Endodermal cell (in vitro differentiated cells): Measurements from ENCODE around the gene EEF1A2. TPM values are rescaled to one million over a fixed set of nuclear protein-coding genes. Genes with fewer than 3 reads are reported as not detected.
A peak's percentile ranks its signal among the peaks of the same experiment; 100 is the strongest.

ENCODE experiments used
- DNase-seq: peaks from one replicate; pipeline ENCODE4 v3.0.0-alpha.2; 2017
- H3K27ac ChIP-seq: 2 replicates; pipeline ENCODE4 v1.5.1; 2013; ENCODE audit warnings: mild to moderate bottlenecking, low read depth, low read length, moderate library complexity
- H3K27me3 ChIP-seq: 2 replicates; pipeline ENCODE4 v1.6.1; 2013; ENCODE audit warnings: mild to moderate bottlenecking, low read length, moderate library complexity; ENCODE audit not compliant: insufficient read depth, control insufficient read depth, poor library complexity, severe bottlenecking
- H3K36me3 ChIP-seq: 2 replicates; pipeline ENCODE4 v1.7.0; 2013; ENCODE audit warnings: mild to moderate bottlenecking, low read length, moderate library complexity; ENCODE audit not compliant: control insufficient read depth, insufficient read depth
- H3K4me1 ChIP-seq: one replicate; pipeline ENCODE4 v1.7.0; 2013; ENCODE audit warnings: low read length; ENCODE audit not compliant: control insufficient read depth, insufficient read depth
- H3K4me3 ChIP-seq: 2 replicates; pipeline ENCODE4 v1.5.1; 2013; ENCODE audit warnings: mild to moderate bottlenecking, low read length, moderate library complexity
- H3K9ac ChIP-seq: 2 replicates; pipeline ENCODE4 v1.6.1; 2013; ENCODE audit warnings: mild to moderate bottlenecking, low read length, moderate library complexity; ENCODE audit not compliant: poor library complexity, severe bottlenecking; ENCODE audit errors: extremely low read depth
- H3K9me3 ChIP-seq: 2 replicates; pipeline ENCODE4 v1.6.1; 2013; ENCODE audit warnings: mild to moderate bottlenecking, low read length, moderate library complexity; ENCODE audit not compliant: control insufficient read depth
- H3K27ac Mint-ChIP-seq: 2 replicates; pipeline ENCODE4 v1.8.0; 2020; ENCODE audit warnings: mixed read lengths
- H3K27me3 Mint-ChIP-seq: 2 replicates; pipeline ENCODE4 v1.8.0; 2021; ENCODE audit warnings: mild to moderate bottlenecking, mixed read lengths; ENCODE audit not compliant: insufficient read depth
- H3K36me3 Mint-ChIP-seq: 2 replicates; pipeline ENCODE4 v1.8.0; 2020; ENCODE audit warnings: low read depth, mixed read lengths
- H3K4me1 Mint-ChIP-seq: 2 replicates; pipeline ENCODE4 v1.8.0; 2020; ENCODE audit warnings: mixed read lengths
- H3K4me3 Mint-ChIP-seq: 2 replicates; pipeline ENCODE4 v1.8.0; 2020; ENCODE audit warnings: mild to moderate bottlenecking, moderate library complexity, mixed read lengths
- H3K9me3 Mint-ChIP-seq: 2 replicates; pipeline ENCODE4 v1.8.0; 2020; ENCODE audit warnings: mild to moderate bottlenecking, mixed read lengths
- CTCF ChIP-seq: fragments of 200-600 bp; sonication (generic); conservative IDR thresholded peaks from 2 replicates; pipeline ENCODE4 v1.5.0; 2021; ENCODE audit warnings: antibody characterized with exemption, mild to moderate bottlenecking
- WGBS, 2 experiments: methylation state at CpG; one replicate each; pipeline versions ENCODE4 v1.1.5 to v1.1.7; 2013; ENCODE audit warnings: missing lambda C conversion rate in 2 of 2, mixed read lengths in 1 of 2; ENCODE audit not compliant: insufficient coverage in 1 of 2, insufficient read length in 1 of 2; 5-methylcytosine and 5-hydroxymethylcytosine counted together
- total RNA-seq, 2 donors: library from RNA; stranded (reverse); fragmentation: NEBNext Ultra II Directional in 1 of 2; extraction: Animal tissue kit (Norgen Biotek cat#: 25700) in 1 of 2; gene quantifications; 2 replicates in 1 of 2; 3 replicates in 1 of 2; pipeline ENCODE4 v1.2.1, GENCODE V29; 2021

The EEF1A2 gene
- total RNA-seq, 2 donors from 2014 or later: 12.1 to 22.6 TPM

GRCh38 chr20:63525971-63526370, 27.1 kb upstream of the EEF1A2 start:
- Histone ChIP-seq H3K27ac (no peak overlapping the region), H3K36me3 (peaks cover 20% of the 10 kb centered on the region), H3K27me3 (no peaks in the 10 kb centered on the region), H3K4me3 (no peak overlapping the region), H3K4me1 (no peaks in the 10 kb centered on the region), H3K9ac (no peak overlapping the region), H3K9me3 (peaks cover 12% of the 10 kb centered on the region)
- peaks cover 19% of the 10 kb centered on the region for H3K36me3 Mint-ChIP-seq
- no peak overlapping the region for H3K4me3 Mint-ChIP-seq
- H3K27me3 Mint-ChIP-seq: no peaks in the 10 kb centered on the region
- no peak overlapping the region for H3K27ac Mint-ChIP-seq
- peaks cover 2% of the 10 kb centered on the region for H3K4me1 Mint-ChIP-seq
- no peak for TF ChIP-seq CTCF
- peaks cover 7% of the 10 kb centered on the region for H3K9me3 Mint-ChIP-seq
- WGBS, 2 experiments: 81% methylated on average over 2 of the region's 2 CpGs; no CpG with 5 or more reads in 1 of the 2 experiments
- DNase-seq: peak; percentile 30

- peaks cover 12% of the 10 kb centered on the region for H3K9me3 ChIP-seq
- H3K27me3 ChIP-seq: no peaks in the 10 kb centered on the region
- Mint-ChIP-seq H3K9me3 (peaks cover 7% of the 10 kb centered on the region), H3K27ac (no peak overlapping the region), H3K4me3 (no peak overlapping the region), H3K4me1 (peaks cover 2% of the 10 kb centered on the region), H3K27me3 (no peaks in the 10 kb centered on the region), H3K36me3 (peaks cover 19% of the 10 kb centered on the region)
- peak; percentile 11 for DNase-seq
- peaks cover 20% of the 10 kb centered on the region for H3K36me3 ChIP-seq
- H3K9ac ChIP-seq: no peak overlapping the region
- no peak overlapping the region for H3K4me3 ChIP-seq
- no peak overlapping the region for H3K27ac ChIP-seq
- H3K4me1 ChIP-seq: no peaks in the 10 kb centered on the region
- WGBS, 2 experiments: 82 to 85% methylated on average over 3 of the region's 3 CpGs
- no peak for TF ChIP-seq CTCF
Observed at GRCh38 chr20:63525185-63525584, 26.3 kb upstream of the EEF1A2 start.

- Mint-ChIP-seq H3K27ac (no peak overlapping the region), H3K27me3 (peaks cover 8% of the 10 kb centered on the region), H3K36me3 (peaks cover 19% of the 10 kb centered on the region), H3K9me3 (peaks cover 7% of the 10 kb centered on the region), H3K4me1 (peaks cover 2% of the 10 kb centered on the region), H3K4me3 (peak overlapping the region; percentile 86)
- H3K9ac ChIP-seq: no peak overlapping the region
- WGBS, 2 experiments: 98 to 100% methylated on average over 4 to 11 of the region's 11 CpGs
- peaks cover 5% of the 10 kb centered on the region for H3K27me3 ChIP-seq
- H3K4me3 ChIP-seq: no peak overlapping the region
- DNase-seq: peak; percentile 37
- TF ChIP-seq CTCF: no peak
- no peak overlapping the region for H3K27ac ChIP-seq
- H3K9me3 ChIP-seq: peaks cover 12% of the 10 kb centered on the region
- H3K4me1 ChIP-seq: no peaks in the 10 kb centered on the region
- H3K36me3 ChIP-seq: peaks cover 20% of the 10 kb centered on the region
Observed at GRCh38 chr20:63522981-63523611, 24.2 kb upstream of the EEF1A2 start.
